Measurements from ENCODE around the gene TXNL4B. TPM values are rescaled to one million over a fixed set of nuclear protein-coding genes. Genes with fewer than 3 reads are reported as not detected.

The TXNL4B gene
- total RNA-seq: 10 to 100 TPM; 10.6 to 23.1 (median 14.7) TPM
- polyA plus RNA-seq: 10 to 100 TPM; 16.8 to 20.4 TPM
- long read RNA-seq, donor 1, transcript TXNL4B-201 (4 exons, 2,556 nt): major isoform, 37 of 47 reads
- long read RNA-seq, donor 1, partial matches to known transcripts: 3 of 47 reads
- long read RNA-seq, donor 1, other reads (novel, unspliced or antisense): 6 of 47 reads
- long read RNA-seq, donor 2, transcript TXNL4B-201 (4 exons, 2,556 nt): major isoform, 13 of 80 reads
- long read RNA-seq, donor 2, partial matches to known transcripts: 51 of 80 reads
- long read RNA-seq, donor 2, other reads (novel, unspliced or antisense): 16 of 80 reads
- long read RNA-seq, donor 3, transcript TXNL4B-201 (4 exons, 2,556 nt): major isoform, 16 of 22 reads
- long read RNA-seq, donor 3, partial matches to known transcripts: 0 of 22 reads
- long read RNA-seq, donor 3, other reads (novel, unspliced or antisense): 5 of 22 reads

GRCh38 chr16:72093448-72094265, at the start of gene TXNL4B, which contains the start of gene DHX38:
TSS of gene TXNL4B (minus strand) at chr16:72093620. CDS start at chr16:72090749, 2,871 bp downstream.
TSS of gene DHX38 (plus strand) at chr16:72093847. CDS start at chr16:72096158, 2,311 bp downstream.
- 0% methylated on average over 39 to 43 of the region's 43 CpGs for WGBS, 3 donors
- DNase-seq: peak; percentile 89 to 94 (median 92)
- H3K4me3 ChIP-seq: peak within 1 kb of the TSS; percentile 89
- no peaks in the 10 kb centered on the region for H3K9me3 ChIP-seq
- H3K27me3 ChIP-seq: no peaks in the 10 kb centered on the region
- H3K27ac ChIP-seq: peak within 1 kb of the TSS; percentile 81 to 82
- H3K36me3 ChIP-seq: no peaks in the 10 kb centered on the region
- H3K4me1 ChIP-seq (ENCODE audit: insufficient read depth): peaks cover 6% of the 10 kb centered on the region
- TF ChIP-seq CTCF (IDR thresholded peaks at IDR 0.05) (peak in 1 of 3 donors; percentile 22), POLR2A (IDR thresholded peaks at IDR 0.05) (peak; percentile 77), EP300 (IDR thresholded peaks at IDR 0.05) (no peak)
- intact Hi-C loops (cut with DNase I): loop anchor here in 1 of 4 donors (10.0 kb wide), 1 partner anchor 79 kb away; no protein-coding TSS in a partner anchor

- Histone ChIP-seq H3K4me3 (no peak overlapping the region), H3K9me3 (no peaks in the 10 kb centered on the region), H3K27ac (no peak overlapping the region), H3K27me3 (no peaks in the 10 kb centered on the region), H3K36me3 (no peaks in the 10 kb centered on the region), H3K4me1 (ENCODE audit: insufficient read depth) (no peaks in the 10 kb centered on the region)
- DNase-seq: no peak
- 26 to 43% (median 35%) methylated on average over 1 of the region's 1 CpG for WGBS, 3 donors
- intact Hi-C loops (cut with DNase I): no loop called here
- TF ChIP-seq CTCF (IDR thresholded peaks at IDR 0.05) (no peak), EP300 (IDR thresholded peaks at IDR 0.05) (no peak), POLR2A (IDR thresholded peaks at IDR 0.05) (no peak)
Observed at GRCh38 chr16:72142476-72142875, 49.1 kb upstream of the TXNL4B start.

- no peaks in the 10 kb centered on the region for H3K9me3 ChIP-seq
- DNase-seq: no peak
- no peaks in the 10 kb centered on the region for H3K4me1 ChIP-seq (ENCODE audit: insufficient read depth)
- H3K36me3 ChIP-seq: no peaks in the 10 kb centered on the region
- WGBS, 3 donors: 96 to 99% (median 98%) methylated on average over 2 of the region's 2 CpGs
- H3K27ac ChIP-seq: no peak overlapping the region
- no peak overlapping the region for H3K4me3 ChIP-seq
- TF ChIP-seq CTCF (IDR thresholded peaks at IDR 0.05): no peak
- TF ChIP-seq EP300 (IDR thresholded peaks at IDR 0.05): no peak
- no peak for TF ChIP-seq POLR2A (IDR thresholded peaks at IDR 0.05)
- no peaks in the 10 kb centered on the region for H3K27me3 ChIP-seq
- intact Hi-C loops (cut with DNase I): no loop called here
Observed at GRCh38 chr16:72139908-72140307, 46.5 kb upstream of the TXNL4B start.

- no peaks in the 10 kb centered on the region for H3K4me1 ChIP-seq (ENCODE audit: insufficient read depth)
- intact Hi-C loops (cut with DNase I): no loop called here
- H3K4me3 ChIP-seq: no peak overlapping the region
- no peaks in the 10 kb centered on the region for H3K36me3 ChIP-seq
- TF ChIP-seq EP300 (IDR thresholded peaks at IDR 0.05) (no peak), POLR2A (IDR thresholded peaks at IDR 0.05) (no peak), CTCF (IDR thresholded peaks at IDR 0.05) (no peak)
- WGBS, 3 donors: 90 to 98% (median 91%) methylated on average over 4 of the region's 4 CpGs
- H3K9me3 ChIP-seq: no peaks in the 10 kb centered on the region
- no peak for DNase-seq
- no peaks in the 10 kb centered on the region for H3K27me3 ChIP-seq
- no peak overlapping the region for H3K27ac ChIP-seq
Observed at GRCh38 chr16:72138064-72138572, 44.7 kb upstream of the TXNL4B start.

Measured in ovary (tissue), 10 donors.